Activated CD4-positive, alpha-beta T cell treated with anti-CD3 and anti-CD28 coated beads, Interleukin-2, Interleukin-4, amounts not matched to agents 100 ng/mL and 50 ng/mL, durations not matched to agents 16 hours and 8 hours (primary cell): Measurements from ENCODE around the gene CUL7.

ENCODE experiments used
- DNase-seq: peaks from one replicate; pipeline ENCODE4 v3.0.0-alpha.2; 2020; ENCODE audit warnings: low spot score

CUL7 gene

GRCh38 chr6:43077333-43077809 is 23.7 kb upstream of the CUL7 start:
- DNase-seq = no peak

GRCh38 chr6:43076464-43077332 is 23.0 kb upstream of the CUL7 start:
- no peak for DNase-seq

GRCh38 chr6:43075670-43076463 is 22.2 kb upstream of the CUL7 start, which contains the start of gene PTK7:
TSS of gene PTK7 (plus strand) at chr6:43076314. CDS start at chr6:43076489, 175 bp downstream.
- no peak for DNase-seq

- DNase-seq = no peak
These were observed 21.4 kb upstream of the CUL7 start for GRCh38 chr6:43074847-43075669.

GRCh38 chr6:43070028-43070632 is 16.5 kb upstream of the CUL7 start:
- peak; percentile 46 for DNase-seq

- DNase-seq = no peak
These were observed 9.2 kb upstream of the CUL7 start for GRCh38 chr6:43062818-43063217.

GRCh38 chr6:43061861-43062260 is 8.2 kb upstream of the CUL7 start:
- no peak for DNase-seq

- no peak for DNase-seq
These were observed 7.3 kb upstream of the CUL7 start for GRCh38 chr6:43060755-43061633.

GRCh38 chr6:43060034-43060754 is 6.5 kb upstream of the CUL7 start:
- no peak for DNase-seq

GRCh38 chr6:43059168-43060033 is 5.8 kb upstream of the CUL7 start, which contains the start of the genes KLC4 and MRPL2:
TSS of gene KLC4 (plus strand) at chr6:43059631. CDS start at chr6:43061336, 1,705 bp downstream.
TSS of gene MRPL2 (minus strand) at chr6:43059434. CDS start at chr6:43059381, 53 bp downstream.
- DNase-seq = peak; percentile 98

GRCh38 chr6:43058531-43058930 is 4.9 kb upstream of the CUL7 start:
- no peak for DNase-seq

GRCh38 chr6:43055966-43056365 is 2.3 kb upstream of the CUL7 start:
- DNase-seq = no peak

- DNase-seq = no peak
These were observed 724 bp upstream of the CUL7 start for GRCh38 chr6:43054206-43054943.

GRCh38 chr6:43052842-43053544 is 658 bp downstream of the CUL7 start:
- DNase-seq = peak; percentile 9

GRCh38 chr6:43052225-43052841 is 1.3 kb downstream of the CUL7 start:
- no peak for DNase-seq

GRCh38 chr6:43050981-43051380 is 2.7 kb downstream of the CUL7 start:
- no peak for DNase-seq

GRCh38 chr6:43047998-43048397 is 5.7 kb downstream of the CUL7 start:
- no peak for DNase-seq
